Endothelial cell of umbilical vein (primary cell): ENCODE measurements around the gene PLA2G6. TPM values are rescaled to one million over a fixed set of nuclear protein-coding genes. Genes with fewer than 3 reads are reported as not detected.

ENCODE experiments used
- BruUV-seq: library from RNA; stranded (reverse); fragments of 400-500 nt; replicated peaks from 2 replicates; lab custom pipeline; 2021; lab: Mats Ljungman, UMichigan
- CTCF ChIA-PET: fragments of 300-600, 350-600 bp; sonication (Branson Sonifier 250); formaldehyde crosslinking; loops from one replicate; lab custom pipeline; 2021; ENCODE audit warnings: antibody characterized with exemption, inconsistent platforms; lab: Charles Lee
- POLR2A ChIA-PET: fragments of 300-600, 350-600 bp; sonication (Branson Sonifier 250); formaldehyde crosslinking; loops from one replicate; lab custom pipeline; 2021; ENCODE audit warnings: antibody characterized with exemption, inconsistent platforms; lab: Charles Lee
- DNase-seq: peaks from one replicate; pipeline ENCODE4 v3.0.0-alpha.2; 2011; ENCODE audit warnings: low read depth, low spot score
- FAIRE-seq: peaks from 2 replicates; lab custom pipeline; 2011; peaks lifted over from hg19 to GRCh38; lab: Jason Lieb, UNC
- H2AFZ ChIP-seq: 2 replicates; pipeline ENCODE4 v1.6.0; 2012; ENCODE audit warnings: low read depth, low read length, control low read depth, inconsistent platforms
- H3K27ac ChIP-seq: 2 replicates; pipeline ENCODE4 v1.5.1; 2011; ENCODE audit warnings: low read depth, mild to moderate bottlenecking, control low read depth, low read length, moderate library complexity; ENCODE audit not compliant: insufficient read depth
- H3K27me3 ChIP-seq, 2 experiments: 2 replicates each; pipeline versions ENCODE4 v1.6.0 to v1.6.1; 2011; ENCODE audit warnings: low read length in 2 of 2, mixed read lengths in 1 of 2; ENCODE audit not compliant: control insufficient read depth in 2 of 2, insufficient read depth in 2 of 2
- H3K36me3 ChIP-seq, 2 experiments: 2 replicates in 1 of 2; 3 replicates in 1 of 2; pipeline ENCODE4 v1.5.1; 2011; ENCODE audit warnings: low read length in 2 of 2, mild to moderate bottlenecking in 1 of 2, moderate library complexity in 1 of 2; ENCODE audit not compliant: control insufficient read depth in 2 of 2, insufficient read depth in 2 of 2; ENCODE audit errors: extremely low read depth in 1 of 2
- H3K4me1 ChIP-seq: 3 replicates; pipeline ENCODE4 v1.5.1; 2011; ENCODE audit warnings: mild to moderate bottlenecking, low read length; ENCODE audit not compliant: control insufficient read depth, insufficient read depth; ENCODE audit errors: extremely low read depth
- H3K4me2 ChIP-seq: 2 replicates; pipeline ENCODE4 v1.6.1; 2011; ENCODE audit warnings: low read length, control low read depth, mixed read lengths; ENCODE audit not compliant: insufficient read depth
- H3K4me3 ChIP-seq, 3 experiments: fragments of 200-600 bp in 1 of 3; sonication (generic), shearing (Covaris generic) in 1 of 3; replicated peaks in 1 of 3; 2 replicates each; pipeline ENCODE4 v1.5.1; 2011 to 2016; ENCODE audit warnings: control low read depth in 3 of 3, low read length in 3 of 3, mild to moderate bottlenecking in 2 of 3, inconsistent platforms in 1 of 3, low read depth in 1 of 3, moderate library complexity in 1 of 3; ENCODE audit not compliant: insufficient read depth in 1 of 3
- H3K79me2 ChIP-seq: 2 replicates; pipeline ENCODE4 v1.6.0; 2012; ENCODE audit warnings: low read length, inconsistent platforms; ENCODE audit not compliant: control insufficient read depth, insufficient read depth
- H3K9ac ChIP-seq: replicated peaks from 2 replicates; pipeline ENCODE3; 2011; ENCODE audit warnings: low read length, control low read depth; ENCODE audit not compliant: insufficient read depth; ENCODE audit errors: extremely low read depth
- H3K9me1 ChIP-seq: replicated peaks from 3 replicates; pipeline ENCODE4 v1.6.0; 2011; ENCODE audit warnings: mild to moderate bottlenecking, low read length; ENCODE audit not compliant: control insufficient read depth, insufficient read depth; ENCODE audit errors: extremely low read depth
- H3K9me3 ChIP-seq: replicated peaks from 2 replicates; pipeline ENCODE4 v1.5.1; 2012; ENCODE audit warnings: low read length, inconsistent platforms; ENCODE audit not compliant: control insufficient read depth, insufficient read depth
- H4K20me1 ChIP-seq: replicated peaks from 2 replicates; pipeline ENCODE3; 2011; ENCODE audit warnings: mild to moderate bottlenecking, low read length; ENCODE audit not compliant: control insufficient read depth, insufficient read depth; ENCODE audit errors: extremely low read depth
- CTCF ChIP-seq, 2 donors: IDR thresholded peaks; 1 replicate in 1 of 2; 2 replicates in 1 of 2; pipeline ENCODE4 v1.5.1; 2011; ENCODE audit warnings: low read length in 2 of 2, mild to moderate bottlenecking in 2 of 2, moderate library complexity in 2 of 2, control low read depth in 1 of 2, inconsistent platforms in 1 of 2, low read depth in 1 of 2; ENCODE audit not compliant: insufficient read depth in 1 of 2; ENCODE audit errors: extremely low read depth in 1 of 2
- EZH2 ChIP-seq: IDR thresholded peaks from 2 replicates; pipeline ENCODE4 v1.6.1; 2012; ENCODE audit warnings: borderline replicate concordance, low read depth, mild to moderate bottlenecking, moderate library complexity, low read length, inconsistent platforms; ENCODE audit not compliant: severe bottlenecking
- FOS ChIP-seq: IDR thresholded peaks from 2 replicates; pipeline ENCODE4 v1.6.1; 2011; ENCODE audit warnings: mild to moderate bottlenecking, low read length, moderate library complexity, borderline replicate concordance; ENCODE audit not compliant: insufficient read depth
- GATA2 ChIP-seq: IDR thresholded peaks from 2 replicates; pipeline ENCODE4 v1.7.0; 2011; ENCODE audit warnings: low read depth, mild to moderate bottlenecking, moderate library complexity, mixed read lengths, low read length; ENCODE audit not compliant: insufficient read length, insufficient read depth
- JUN ChIP-seq: IDR thresholded peaks from 2 replicates; pipeline ENCODE4 v1.6.1; 2011; ENCODE audit warnings: borderline replicate concordance, low read depth; ENCODE audit not compliant: insufficient read length, insufficient read depth
- MAX ChIP-seq: IDR thresholded peaks from 2 replicates; pipeline ENCODE4 v1.6.1; 2011; ENCODE audit not compliant: insufficient read depth, insufficient read length
- POLR2AphosphoS5 ChIP-seq: IDR thresholded peaks from 2 replicates; pipeline ENCODE4 v1.6.1; 2012; ENCODE audit warnings: low read depth, mild to moderate bottlenecking, control low read depth, low read length, moderate library complexity; ENCODE audit not compliant: insufficient read depth
- dilution Hi-C: fragments of 300-500 bp; cut with MboI; formaldehyde crosslinking; loops from one replicate; pipeline ENCODE4 v1.15.0; 2019; ENCODE audit warnings: low sequenced_read_pairs; ENCODE audit not compliant: extremely low pct_ligation_motif_present
- intact Hi-C: fragments of 100-400 bp; cut with micrococcal nuclease; formaldehyde crosslinking; loops from one replicate; pipeline ENCODE4 v1.10.0; 2022
- polyA plus RNA-seq, 4 experiments: library from polyadenylated mRNA; depleted of rRNA in 3 of 4; stranded (reverse) in 3 of 4; unstranded in 1 of 4; fragments of >200 nt; gene quantifications; 2 replicates each; pipeline versions ENCODE4 v1.2.1 to v1.2.3, GENCODE V29; 2011 to 2012; ENCODE audit warnings: missing spikeins in 1 of 4
- total RNA-seq: library from RNA; stranded (reverse); gene quantifications from 2 replicates; pipeline ENCODE4 v1.2.3, GENCODE V29; 2021

Gene PLA2G6
- total and polyA plus RNA-seq, 2 donors (not counting 3 experiments of a cell fraction or from before 2014, with no cell fraction given) = 6.6 to 10.3 TPM

GRCh38 chr22:38108561-38109319 is 72.9 kb downstream of the PLA2G6 start:
- H2AFZ ChIP-seq = no peak overlapping the region
- CTCF ChIA-PET = interaction anchor here (1.0 to 1.4 kb wide), 4 partner anchors 10 to 93 kb away, joined by 3 to 5 read pairs (median 4); partner anchors contain the start of gene MAFF
- no peaks in the 10 kb centered on the region for H4K20me1 ChIP-seq
- FAIRE-seq = no peak
- DNase-seq = no peak
- intact Hi-C loops = no loop called here
- H3K27ac ChIP-seq = no peak overlapping the region
- no peaks in the 10 kb centered on the region for H3K4me1 ChIP-seq
- TF ChIP-seq EZH2 (no peak), FOS (no peak), JUN (no peak), CTCF (IDR thresholded peaks at IDR 0.05; ENCODE audit: extremely low read depth in 1 of 2, insufficient read depth in 1 of 2, low read depth in 1 of 2, low read length in 2 of 2) (no peak), GATA2 (no peak), MAX (no peak), POLR2AphosphoS5 (no peak)
- H3K4me2 ChIP-seq = no peak overlapping the region
- H3K9ac ChIP-seq = no peak overlapping the region
- no peaks in the 10 kb centered on the region for H3K9me1 ChIP-seq
- no peak overlapping the region for H3K4me3 ChIP-seq
- no peaks in the 10 kb centered on the region for H3K79me2 ChIP-seq
- dilution Hi-C loops = no loop called here
- POLR2A ChIA-PET = no interaction called here
- H3K9me3 ChIP-seq = no peaks in the 10 kb centered on the region
- BruUV-seq = no TSS peak
- H3K36me3 ChIP-seq = no peaks in the 10 kb centered on the region
- H3K27me3 ChIP-seq = no peaks in the 10 kb centered on the region
